H1 (cell line): ENCODE data around the gene ZNF500. TPM values are rescaled to one million over a fixed set of nuclear protein-coding genes. Genes with fewer than 3 reads are reported as not detected.

Experiments used
- CTCF ChIA-PET: fragments of 300-600 bp; sonication (Branson Sonifier 250); formaldehyde crosslinking; loops from one replicate; lab custom pipeline; 2021; ENCODE audit not compliant: partially characterized antibody; lab: Charles Lee
- POLR2A ChIA-PET: fragments of 300-600 bp; sonication (Branson Sonifier 250); formaldehyde crosslinking; loops from one replicate; lab custom pipeline; 2021; ENCODE audit warnings: inconsistent platforms; ENCODE audit not compliant: partially characterized antibody; lab: Charles Lee
- DNase-seq, 2 experiments: peaks; one replicate each; pipeline versions ENCODE4 v3.0.0 to v3.0.0-alpha.2; 2010 to 2022; ENCODE audit warnings: low spot score in 2 of 2, low read depth in 1 of 2, mixed read lengths in 1 of 2
- FAIRE-seq: peaks from 2 replicates; lab custom pipeline; 2011; peaks lifted over from hg19 to GRCh38; lab: Jason Lieb, UNC
- H2AFZ ChIP-seq: 2 replicates; pipeline ENCODE4 v1.8.1; 2012; ENCODE audit warnings: low read length, inconsistent platforms
- H2AK5ac ChIP-seq: 2 replicates; pipeline ENCODE4 v1.6.1; 2013; ENCODE audit warnings: low read depth, low read length
- H2BK120ac ChIP-seq: replicated peaks from 2 replicates; pipeline ENCODE3; 2013; ENCODE audit warnings: low read depth, low read length, inconsistent platforms
- H2BK12ac ChIP-seq: 2 replicates; pipeline ENCODE4 v1.6.1; 2013; ENCODE audit warnings: low read depth, low read length
- H2BK15ac ChIP-seq: 2 replicates; pipeline ENCODE4 v1.6.1; 2013; ENCODE audit warnings: low read length
- H2BK20ac ChIP-seq: 2 replicates; pipeline ENCODE4 v1.6.1; 2013; ENCODE audit warnings: low read length
- H2BK5ac ChIP-seq: 2 replicates; pipeline ENCODE4 v1.6.1; 2013; ENCODE audit warnings: low read depth, low read length
- H3K14ac ChIP-seq: 2 replicates; pipeline ENCODE4 v1.6.1; 2013; ENCODE audit warnings: inconsistent platforms; ENCODE audit not compliant: insufficient read length
- H3K18ac ChIP-seq: 2 replicates; pipeline ENCODE4 v1.6.1; 2013; ENCODE audit warnings: low read length; ENCODE audit errors: extremely low read depth
- H3K23ac ChIP-seq: 2 replicates; pipeline ENCODE4 v1.6.1; 2013; ENCODE audit warnings: inconsistent platforms; ENCODE audit not compliant: insufficient read length
- H3K23me2 ChIP-seq: 2 replicates; pipeline ENCODE4 v1.6.1; 2013; ENCODE audit warnings: low read depth, low read length
- H3K27ac ChIP-seq: 2 replicates; pipeline ENCODE4 v1.6.1; 2011; ENCODE audit warnings: low read depth, low read length, inconsistent platforms
- H3K27me3 ChIP-seq, 4 experiments: replicated peaks in 1 of 4; 1 replicate in 1 of 4; 2 replicates in 3 of 4; pipeline versions ENCODE4 v1.6.1 to v1.8.1; 2011 to 2013; ENCODE audit warnings: low read length in 3 of 4, mild to moderate bottlenecking in 3 of 4, inconsistent platforms in 2 of 4, mixed read lengths in 2 of 4, moderate library complexity in 1 of 4; ENCODE audit not compliant: control insufficient read depth in 3 of 4, insufficient read depth in 3 of 4; ENCODE audit errors: extremely low read depth in 1 of 4
- H3K36me3 ChIP-seq, 4 experiments: 2 replicates each; pipeline versions ENCODE4 v1.6.1 to v1.8.1; 2011 to 2013; ENCODE audit warnings: mild to moderate bottlenecking in 4 of 4, low read length in 3 of 4, moderate library complexity in 2 of 4, control low read depth in 1 of 4, inconsistent platforms in 1 of 4; ENCODE audit not compliant: insufficient read depth in 4 of 4, control insufficient read depth in 2 of 4
- H3K4ac ChIP-seq: replicated peaks from 2 replicates; pipeline ENCODE3; 2013; ENCODE audit warnings: low read length, low read depth, mixed read lengths, inconsistent platforms; ENCODE audit not compliant: insufficient read length
- H3K4me1 ChIP-seq, 4 experiments: replicated peaks in 1 of 4; 1 replicate in 1 of 4; 2 replicates in 3 of 4; pipeline versions ENCODE4 v1.6.1 to v1.8.1; 2011 to 2013; ENCODE audit warnings: low read length in 3 of 4, inconsistent platforms in 2 of 4, mixed read lengths in 1 of 4; ENCODE audit not compliant: insufficient read depth in 4 of 4, control insufficient read depth in 3 of 4
- H3K4me2 ChIP-seq, 2 experiments: 2 replicates each; pipeline versions ENCODE4 v1.6.1 to v1.8.1; 2011 to 2013; ENCODE audit warnings: low read depth in 2 of 2, low read length in 2 of 2, control low read depth in 1 of 2, inconsistent platforms in 1 of 2, mild to moderate bottlenecking in 1 of 2; ENCODE audit not compliant: insufficient read depth in 1 of 2
- H3K4me3 ChIP-seq, 4 experiments: fragments of 200-600, 300-600 bp in 1 of 4; sonication (generic), shearing (Covaris generic), sonication (Bioruptor Twin) in 1 of 4; 2 replicates each; pipeline versions ENCODE4 v1.5.1 to v1.8.1; 2011 to 2016; ENCODE audit warnings: low read length in 4 of 4, low read depth in 3 of 4, control low read depth in 2 of 4, inconsistent platforms in 2 of 4, mild to moderate bottlenecking in 2 of 4, mixed read lengths in 1 of 4, moderate library complexity in 1 of 4; ENCODE audit not compliant: insufficient read depth in 2 of 4; ENCODE audit errors: extremely low read depth in 1 of 4
- H3K56ac ChIP-seq: replicated peaks from 2 replicates; pipeline ENCODE3; 2013; ENCODE audit warnings: low read depth, mild to moderate bottlenecking, mixed read lengths, low read length, inconsistent platforms; ENCODE audit not compliant: insufficient read length
- H3K79me1 ChIP-seq: 2 replicates; pipeline ENCODE4 v1.6.1; 2013; ENCODE audit warnings: low read depth, low read length, control low read depth
- H3K79me2 ChIP-seq, 2 experiments: 2 replicates each; pipeline versions ENCODE4 v1.6.1 to v1.8.1; 2012 to 2013; ENCODE audit warnings: low read length in 2 of 2, mild to moderate bottlenecking in 2 of 2, inconsistent platforms in 1 of 2; ENCODE audit not compliant: insufficient read depth in 2 of 2, control insufficient read depth in 1 of 2
- H3K9ac ChIP-seq, 4 experiments: replicated peaks in 1 of 4; 1 replicate in 1 of 4; 2 replicates in 3 of 4; pipeline versions ENCODE4 v1.6.1 to v1.8.1; 2011 to 2013; ENCODE audit warnings: low read depth in 3 of 4, low read length in 3 of 4, control low read depth in 2 of 4, mild to moderate bottlenecking in 2 of 4, moderate library complexity in 2 of 4, inconsistent platforms in 1 of 4; ENCODE audit errors: extremely low read depth in 1 of 4
- H3K9me3 ChIP-seq, 2 experiments: 2 replicates each; pipeline versions ENCODE4 v1.6.1 to v1.8.1; 2012 to 2013; ENCODE audit warnings: mild to moderate bottlenecking in 2 of 2, moderate library complexity in 2 of 2, control low read depth in 1 of 2, inconsistent platforms in 1 of 2, low read depth in 1 of 2, low read length in 1 of 2, mixed read lengths in 1 of 2; ENCODE audit not compliant: insufficient read depth in 2 of 2
- H4K20me1 ChIP-seq, 2 experiments: replicated peaks in 1 of 2; 2 replicates each; pipeline versions ENCODE3 to v1.8.1; 2011 to 2013; ENCODE audit warnings: inconsistent platforms in 2 of 2, low read length in 2 of 2, mild to moderate bottlenecking in 1 of 2; ENCODE audit not compliant: insufficient read depth in 2 of 2, control insufficient read depth in 1 of 2
- H4K5ac ChIP-seq: 2 replicates; pipeline ENCODE4 v1.6.1; 2013; ENCODE audit warnings: low read length, low read depth, mixed read lengths, inconsistent platforms; ENCODE audit not compliant: insufficient read length
- H4K8ac ChIP-seq: 2 replicates; pipeline ENCODE4 v1.8.0; 2013; ENCODE audit warnings: mild to moderate bottlenecking, moderate library complexity, low read length, inconsistent platforms; ENCODE audit not compliant: insufficient read depth; ENCODE audit errors: extremely low read depth
- H4K91ac ChIP-seq: replicated peaks from 2 replicates; pipeline ENCODE3; 2013; ENCODE audit warnings: low read length, mixed read lengths, inconsistent platforms; ENCODE audit not compliant: insufficient read length
- ASH2L ChIP-seq: fragments of 200-600, 300-600 bp; sonication (generic); IDR thresholded peaks from one replicate; pipeline ENCODE4 v1.7.1; 2017; ENCODE audit warnings: low read length
- CREB1 ChIP-seq: IDR thresholded peaks from 2 replicates; pipeline ENCODE4 v1.6.1; 2012; ENCODE audit warnings: inconsistent platforms
- EP300 ChIP-seq, 2 experiments: IDR thresholded peaks; 1 replicate in 1 of 2; 2 replicates in 1 of 2; pipeline ENCODE4 v1.6.1; 2011 to 2012; ENCODE audit warnings: low read depth in 2 of 2, low read length in 2 of 2, mild to moderate bottlenecking in 2 of 2, borderline replicate concordance in 1 of 2, inconsistent platforms in 1 of 2, moderate library complexity in 1 of 2
- GABPA ChIP-seq: IDR thresholded peaks from 2 replicates; pipeline ENCODE4 v1.6.1; 2011; ENCODE audit warnings: mild to moderate bottlenecking, low read length, moderate library complexity, borderline replicate concordance; ENCODE audit not compliant: insufficient read depth
- JUN ChIP-seq: IDR thresholded peaks from 2 replicates; pipeline ENCODE4 v1.6.1; 2011; ENCODE audit warnings: low read depth, mild to moderate bottlenecking, improper control_type of control experiment, low read length
- KDM1A ChIP-seq: fragments of 200-600, 300-600 bp; sonication (generic); IDR thresholded peaks from 2 replicates; pipeline ENCODE4 v1.7.1; 2016; ENCODE audit warnings: mild to moderate bottlenecking, low read length, borderline replicate concordance
- KDM4A ChIP-seq: IDR thresholded peaks from one replicate; pipeline ENCODE4 v1.7.1; 2012; ENCODE audit warnings: low read depth, mild to moderate bottlenecking, moderate library complexity, low read length, inconsistent platforms; ENCODE audit not compliant: severe bottlenecking
- POLR2A ChIP-seq, 2 experiments: IDR thresholded peaks; 1 replicate in 1 of 2; 2 replicates in 1 of 2; pipeline ENCODE4 v1.6.1; 2011; ENCODE audit warnings: low read depth in 2 of 2, low read length in 2 of 2, mild to moderate bottlenecking in 2 of 2; ENCODE audit errors: control extremely low read depth in 1 of 2
- RNF2 ChIP-seq: fragments of 200-900, 300-1000 bp; sonication (generic); IDR thresholded peaks from 2 replicates; pipeline ENCODE4 v1.7.1; 2016; ENCODE audit warnings: borderline replicate concordance, low read depth, mild to moderate bottlenecking, antibody characterized with exemption, low read length; ENCODE audit not compliant: poor library complexity, severe bottlenecking; ENCODE audit errors: missing control alignments
- SAP30 ChIP-seq: fragments of 300-600 bp; sonication (generic); IDR thresholded peaks from 2 replicates; pipeline ENCODE4 v1.7.1; 2012; ENCODE audit warnings: low read length, moderate library complexity, mild to moderate bottlenecking, inconsistent platforms; ENCODE audit not compliant: insufficient read depth, insufficient replicate concordance
- WGBS, 2 experiments: shearing (Covaris generic) in 1 of 2; methylation state at CpG; one replicate each; pipeline versions ENCODE4 v1.1.6 to v1.1.7; 2013 to 2015; ENCODE audit warnings: low lambda C conversion rate in 2 of 2, mixed read lengths in 2 of 2, inconsistent platforms in 1 of 2, low coverage in 1 of 2, missing lambda C conversion rate in 1 of 2; ENCODE audit not compliant: insufficient replicate concordance in 2 of 2, insufficient coverage in 1 of 2, insufficient read length in 1 of 2; ENCODE audit errors: extremely low coverage in 1 of 2, missing lambda C conversion rate in 1 of 2; 5-methylcytosine and 5-hydroxymethylcytosine counted together
- polyA plus RNA-seq, 7 experiments: library from polyadenylated mRNA; depleted of rRNA in 3 of 7; stranded (reverse) in 5 of 7; unstranded in 2 of 7; fragments of >200 nt in 5 of 7; fragments of 200-250 nt in 2 of 7; gene quantifications; 1 replicate in 5 of 7; 2 replicates in 1 of 7; 4 replicates in 1 of 7; pipeline versions ENCODE4 v1.2.1 to v1.2.3, GENCODE V29; 2011 to 2013; ENCODE audit warnings: missing spikeins in 2 of 7, mixed read lengths in 2 of 7
- total RNA-seq: library from RNA; stranded (reverse); fragmentation: NEBNext Ultra II Directional; extraction: Animal tissue kit (Norgen Biotek cat#: 25700); gene quantifications from 2 replicates; pipeline ENCODE4 v1.2.1, GENCODE V29; 2021

The ZNF500 gene
- total and polyA plus RNA-seq, 2 of the 8 experiments (the other 6 are each of a cell fraction or from before 2014, with no cell fraction given) = 10.3 to 10.4 TPM

DNA sequence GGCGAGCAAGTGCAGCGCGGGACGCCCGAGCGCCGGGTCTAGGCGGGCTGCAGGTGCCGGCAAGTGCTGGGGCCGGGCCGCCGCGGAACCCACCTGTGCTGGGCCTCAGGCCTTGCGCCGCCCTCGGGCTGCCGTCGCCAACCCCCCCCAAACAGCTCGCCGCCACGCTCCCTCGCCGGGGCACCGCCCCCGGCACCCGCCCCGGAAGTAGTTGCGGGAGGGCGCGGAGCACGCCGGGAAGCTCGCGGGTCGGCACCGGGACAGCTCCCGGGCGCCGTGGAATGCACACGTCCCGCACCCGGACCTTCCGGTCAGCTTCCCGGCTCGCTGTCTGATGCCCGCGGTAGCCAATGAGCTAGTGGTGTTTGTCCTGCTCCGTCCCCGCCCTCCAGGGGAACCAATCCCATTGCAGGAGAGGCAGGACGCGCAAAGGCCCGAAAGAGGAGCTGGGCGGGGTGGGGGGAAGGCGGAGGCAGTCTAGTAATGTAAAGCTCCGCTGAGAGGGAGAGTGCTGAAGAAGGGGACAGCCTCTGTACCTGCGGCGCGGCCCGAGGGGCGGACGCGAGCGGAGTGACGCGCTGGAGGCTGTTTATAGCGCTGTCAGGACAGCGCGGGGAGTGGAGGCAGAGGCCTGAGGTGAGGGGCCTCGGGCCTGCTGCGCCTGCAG lies 32.8 kb downstream of the ZNF500 start, which contains the start of the genes ANKS3 and DNAAF8:
TSS of gene ANKS3 (minus strand) at position 209 of the 667 bp plus-strand sequence. CDS start 4,122 bp downstream, outside the sequence.
TSS of gene DNAAF8 (plus strand) at position 475 of the 667 bp plus-strand sequence. CDS start 1,978 bp downstream, outside the sequence.
- H3K4me1 ChIP-seq = peaks cover 0 to 4% (median 0%) of the 10 kb centered on the region in 4 experiments; a peak in 2 of 7 replicates
- TF ChIP-seq POLR2A (IDR thresholded peaks at IDR 0.05; ENCODE audit: control extremely low read depth in 1 of 2, low read depth in 2 of 2, low read length in 2 of 2) (peak in 1 of 2 experiments; percentile 42; a peak in 2 of 3 replicates), JUN (no peak), GABPA (peak; percentile 91), EP300 (IDR thresholded peaks at IDR 0.05; ENCODE audit: borderline replicate concordance in 1 of 2, low read depth in 2 of 2, low read length in 2 of 2) (peak; percentile 14 to 34; a peak in 2 of 3 replicates), RNF2 (no peak), KDM1A (no peak), ASH2L (peak; percentile 60), SAP30 (peak; percentile 97), KDM4A (peak; percentile 60), CREB1 (peak; percentile 21; the same call in 1 of the 2 replicates)

More for the DNA sequence above, 32.8 kb downstream of the ZNF500 start, which contains the start of the genes ANKS3 and DNAAF8:
- no peak within 1 kb of the TSS for H4K91ac ChIP-seq
- no peak within 1 kb of the TSS for H3K23ac ChIP-seq
- peak within 1 kb of the TSS; percentile 59 to 97 (median 92) for H3K4me3 ChIP-seq
- H2BK5ac ChIP-seq = peak within 1 kb of the TSS; percentile 71; the same call in 1 of the 2 replicates
- no peak within 1 kb of the TSS for H2AK5ac ChIP-seq
- H3K23me2 ChIP-seq = peaks cover 10% of the 10 kb centered on the region; the same call in 1 of the 2 replicates
- peak within 1 kb of the TSS; percentile 68 to 82 (median 78) for H3K9ac ChIP-seq
- WGBS, 2 experiments = 1% methylated on average over 61 of the region's 70 CpGs; no CpG with 5 or more reads in 1 of the 2 experiments
- ChIA-PET CTCF (interaction anchor here (0.7 to 2.3 kb wide), 11 partner anchors 10 to 222 kb away, joined by 3 to 9 read pairs (median 3); partner anchors contain the start of gene NUDT16L1), POLR2A (interaction anchor here (0.7 to 5.0 kb wide), 19 partner anchors 9 to 202 kb away, joined by 3 to 30 read pairs (median 5); partner anchors contain the start of genes GLYR1, NUDT16L1, ROGDI and UBN1)
- H2BK20ac ChIP-seq = no peak within 1 kb of the TSS
- peak within 1 kb of the TSS; percentile 59; the same call in 1 of the 2 replicates for H3K27ac ChIP-seq
- H3K4me2 ChIP-seq = peak within 1 kb of the TSS; percentile 85 to 92
- no peak within 1 kb of the TSS for H3K14ac ChIP-seq
- FAIRE-seq (peak; percentile 36), DNase-seq (peak; percentile 87 to 89)
- H2BK120ac ChIP-seq = no peak within 1 kb of the TSS
- H2BK12ac ChIP-seq = no peak within 1 kb of the TSS
- H3K27me3 ChIP-seq = peaks cover 0 to 4% (median under 1%) of the 10 kb centered on the region in 4 experiments; a peak in 2 of 7 replicates
- H3K56ac ChIP-seq = peak within 1 kb of the TSS; percentile 62
- peak within 1 kb of the TSS; percentile 71 for H3K18ac ChIP-seq
- peak within 1 kb of the TSS; percentile 85 for H4K5ac ChIP-seq
- H3K36me3 ChIP-seq = peaks cover 3 to 11% (median 4%) of the 10 kb centered on the region in 4 experiments; a peak in 6 of 8 replicates
- H2BK15ac ChIP-seq = no peak within 1 kb of the TSS
- H2AFZ ChIP-seq = peak within 1 kb of the TSS; percentile 95
- H3K79me1 ChIP-seq = peaks cover 5% of the 10 kb centered on the region; the same call in 1 of the 2 replicates
- no peaks in the 10 kb centered on the region for H3K9me3 ChIP-seq
- peaks cover 4 to 26% of the 10 kb centered on the region in 2 experiments; a peak in 3 of 4 replicates for H3K79me2 ChIP-seq
- peak within 1 kb of the TSS; percentile 54 for H3K4ac ChIP-seq
- peaks cover 0 to 2% of the 10 kb centered on the region in 2 experiments for H4K20me1 ChIP-seq
- peak within 1 kb of the TSS; percentile 69 for H4K8ac ChIP-seq
